HepG2 (cell line): ENCODE data around the gene LRRC3C. TPM values are rescaled to one million over a fixed set of nuclear protein-coding genes. Genes with fewer than 3 reads are reported as not detected.

ENCODE experiments used
- BORCS8-MEF2B ChIP-seq: sonication (generic); formaldehyde crosslinking; IDR thresholded peaks from 2 replicates; pipeline ENCODE4 v1.8.0; 2022; ENCODE audit warnings: mild to moderate bottlenecking, missing genetic modification reagents
- HMGXB3 ChIP-seq: sonication (generic); formaldehyde crosslinking; IDR thresholded peaks from 2 replicates; pipeline ENCODE4 v1.4.0; 2020; ENCODE audit warnings: missing genetic modification reagents, borderline replicate concordance
- HOXA7 ChIP-seq: sonication (generic); formaldehyde crosslinking; IDR thresholded peaks from 2 replicates; pipeline ENCODE4 v1.8.1; 2022; ENCODE audit warnings: mild to moderate bottlenecking, missing genetic modification reagents, moderate library complexity
- KDM2A ChIP-seq: sonication (generic); formaldehyde crosslinking; IDR thresholded peaks from 2 replicates; pipeline ENCODE4 v1.4.0; 2020; ENCODE audit warnings: low read depth, missing genetic modification reagents, borderline replicate concordance
- MYNN ChIP-seq: sonication (generic); formaldehyde crosslinking; IDR thresholded peaks from 2 replicates; pipeline ENCODE4 v1.4.0; 2020; ENCODE audit warnings: mild to moderate bottlenecking, low read depth, missing genetic modification reagents
- PRMT3 ChIP-seq: sonication (generic); formaldehyde crosslinking; IDR thresholded peaks from 2 replicates; pipeline ENCODE4 v1.8.1; 2022; ENCODE audit warnings: low read depth, mild to moderate bottlenecking, moderate library complexity, missing genetic modification reagents, borderline replicate concordance
- ZBTB40 ChIP-seq, 2 experiments: fragments of 450-650 bp in 1 of 2; sonication (generic) in 1 of 2; formaldehyde crosslinking in 1 of 2; IDR thresholded peaks; 2 replicates each; pipeline versions ENCODE4 v1.6.1 to v1.8.0; 2016 to 2022; ENCODE audit warnings: antibody characterized with exemption in 1 of 2, mild to moderate bottlenecking in 1 of 2, missing genetic modification reagents in 1 of 2
- ZBTB8A ChIP-seq: sonication (generic); formaldehyde crosslinking; IDR thresholded peaks from 2 replicates; pipeline ENCODE4 v1.4.0; 2020; ENCODE audit warnings: mild to moderate bottlenecking, low read depth, missing genetic modification reagents, borderline replicate concordance
- ZNF251 ChIP-seq: sonication (generic); formaldehyde crosslinking; IDR thresholded peaks from 2 replicates; pipeline ENCODE4 v1.9.0; 2021; ENCODE audit warnings: mild to moderate bottlenecking, missing genetic modification reagents
- ZNF33A ChIP-seq: sonication (generic); formaldehyde crosslinking; IDR thresholded peaks from 2 replicates; pipeline ENCODE4 v1.5.1; 2020; ENCODE audit warnings: missing genetic modification reagents, mild to moderate bottlenecking, moderate library complexity, borderline replicate concordance
- ZNF557 ChIP-seq: sonication (generic); formaldehyde crosslinking; IDR thresholded peaks from 2 replicates; pipeline ENCODE4 v1.4.0; 2020; ENCODE audit warnings: missing genetic modification reagents
- ZNF75D ChIP-seq: sonication (generic); formaldehyde crosslinking; IDR thresholded peaks from 2 replicates; pipeline ENCODE4 v1.8.1; 2023; ENCODE audit warnings: missing genetic modification reagents, mild to moderate bottlenecking, borderline replicate concordance
- ZNF781 ChIP-seq: sonication (generic); formaldehyde crosslinking; IDR thresholded peaks from 2 replicates; pipeline ENCODE4 v1.5.1; 2020; ENCODE audit warnings: borderline replicate concordance, mild to moderate bottlenecking, missing genetic modification reagents; ENCODE audit errors: not compliant biosample characterization
- polyA plus RNA-seq, 8 experiments: library from polyadenylated mRNA; depleted of rRNA in 3 of 8; stranded (reverse) in 7 of 8; unstranded in 1 of 8; fragments of >200 nt; fragmentation: Illumina TruSeq in 4 of 8; extraction: Trizol in 4 of 8; gene quantifications; 2 replicates each; pipeline versions ENCODE4 v1.2.1 to v1.2.3, GENCODE V29; 2011 to 2016; ENCODE audit warnings: low read depth in 4 of 8, missing spikeins in 1 of 8, mixed read lengths in 1 of 8; ENCODE audit not compliant: insufficient read depth in 1 of 8
- total RNA-seq, 5 experiments: library from RNA; depleted of rRNA; stranded (reverse); fragments of >200 nt; fragmentation: Illumina TruSeq; extraction: Trizol; gene quantifications; 2 replicates each; pipeline ENCODE4 v1.2.3, GENCODE V29; 2016; ENCODE audit warnings: low read depth in 1 of 5

LRRC3C gene
- total and polyA plus RNA-seq, 2 of the 13 experiments (the other 11 are each of a cell fraction or from before 2014, with no cell fraction given), result 0.17 TPM; not detected in 1

- TF ChIP-seq KDM2A (CRISPR knock-in tag) (peak; percentile 91), ZNF75D (no peak), BORCS8-MEF2B (CRISPR knock-in tag) (peak; percentile 66), ZNF781 (CRISPR knock-in tag) (peak; percentile 17), HMGXB3 (CRISPR knock-in tag) (peak; percentile 91), ZBTB8A (CRISPR knock-in tag) (no peak), HOXA7 (CRISPR knock-in tag) (no peak), ZBTB40 (IDR thresholded peaks at IDR 0.05) (no peak), ZBTB40 (CRISPR knock-in tag; IDR thresholded peaks at IDR 0.05) (peak; percentile 83; the same call in 1 of the 2 replicates), ZNF251 (no peak; the same call in 1 of the 2 replicates), ZNF557 (peak; percentile 90; the same call in 1 of the 2 replicates), MYNN (CRISPR knock-in tag) (peak; percentile 96), PRMT3 (CRISPR knock-in tag) (no peak), ZNF33A (CRISPR knock-in tag) (no peak)
These were observed 3.5 kb upstream of the LRRC3C start (continued) for GRCh38 chr17:39923836-39924690.
